GM23248 (cell line): Measurements from ENCODE around the gene DPT.

Experiments
- EZH2 ChIP-seq: fragments of 200-600 bp; sonication (generic); IDR thresholded peaks from 2 replicates; pipeline ENCODE4 v1.6.1; 2018; ENCODE audit warnings: antibody characterized with exemption, mild to moderate bottlenecking; ENCODE audit not compliant: insufficient read depth, poor library complexity, severe bottlenecking
- EZH2phosphoT487 ChIP-seq: fragments of 200-600 bp; sonication (generic); IDR thresholded peaks from 2 replicates; pipeline ENCODE4 v1.6.1; 2018; ENCODE audit warnings: antibody characterized with exemption, moderate library complexity, mild to moderate bottlenecking, low read depth; ENCODE audit not compliant: insufficient read depth

DNA sequence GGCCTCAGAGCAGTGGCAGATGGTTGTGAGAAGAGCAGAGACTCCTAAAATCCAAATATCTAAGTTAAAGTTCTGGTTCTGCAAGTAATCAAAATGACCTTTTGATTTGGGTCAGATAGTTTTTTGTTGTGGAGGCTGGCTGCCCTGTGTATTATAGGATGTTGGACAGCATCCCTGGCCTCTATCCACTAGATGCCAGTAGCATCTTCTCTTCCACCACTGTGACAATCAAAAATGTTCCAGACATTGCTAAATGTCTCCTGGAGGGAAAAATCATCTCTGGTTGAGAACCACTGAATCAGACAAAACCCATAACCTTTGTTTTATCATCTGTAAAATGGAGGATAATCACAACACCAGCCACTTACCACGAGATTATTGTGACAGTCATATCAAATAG lies 5.9 kb upstream of the DPT start:
- no peak for TF ChIP-seq EZH2phosphoT487
- TF ChIP-seq EZH2 = no peak
